GM21825 (cell line): Measurements from ENCODE around the gene MRPL39.
"Not testable (repeated sequence)": the region's sequence is repeated elsewhere in the genome, so short reads cannot be mapped to it uniquely, and the experiment has no call there.

Experiments used
- ATAC-seq: cut with Tn5 transposase; IDR thresholded peaks from one replicate; pipeline ENCODE4 v1.9.1; 2021; ENCODE audit warnings: mild to moderate bottlenecking, moderate library complexity; ENCODE audit not compliant: unreplicated experiment

MRPL39 gene

DNA sequence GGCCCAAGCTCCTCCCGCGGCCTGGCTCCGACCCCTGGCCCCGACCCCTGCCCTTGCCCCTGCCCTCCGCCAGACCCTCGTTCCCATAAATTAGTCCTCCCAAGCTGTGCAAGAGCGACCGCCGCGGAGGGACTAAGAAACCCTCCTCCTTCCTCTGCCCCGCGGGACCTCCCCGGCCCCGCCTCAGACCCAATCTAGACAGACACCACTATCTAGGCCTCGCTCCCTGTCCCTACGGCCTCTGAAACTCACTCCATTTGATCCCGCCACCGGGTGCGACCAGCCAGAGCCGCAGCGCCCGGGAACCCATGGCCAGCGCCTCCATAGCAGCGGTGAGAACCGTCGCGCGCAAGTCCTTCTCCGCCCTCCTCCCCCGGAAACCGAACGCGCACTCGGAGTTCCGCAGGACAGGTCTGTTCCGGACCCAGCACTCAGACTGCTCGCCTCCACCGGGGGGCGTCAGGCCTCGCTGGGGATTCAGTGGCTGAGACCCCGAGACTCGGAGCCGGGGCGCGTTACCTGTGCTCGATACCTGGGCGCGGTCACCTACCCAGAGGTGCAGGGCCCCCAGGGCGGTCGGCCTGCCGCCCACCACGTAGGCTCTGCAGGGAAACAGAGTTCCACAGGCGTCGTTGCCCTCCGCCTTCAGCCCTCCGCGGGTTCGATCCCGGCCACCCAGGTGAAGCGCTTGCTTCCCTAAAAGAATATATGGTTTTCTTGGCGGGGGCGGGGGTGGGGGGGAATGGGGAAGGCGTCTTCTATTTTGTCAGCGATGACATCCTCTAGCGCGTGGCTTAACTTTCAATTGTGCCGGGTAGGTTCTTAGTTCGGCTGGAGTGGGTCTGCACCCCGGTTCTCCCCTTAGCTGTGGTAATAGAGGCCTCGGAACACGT is at the start of gene MRPL39:
MRPL39 (minus strand) TSS at position 331 of the 893 bp plus-strand sequence; CDS start at position 325, 6 bp downstream.
- peak; percentile 94 for ATAC-seq

DNA sequence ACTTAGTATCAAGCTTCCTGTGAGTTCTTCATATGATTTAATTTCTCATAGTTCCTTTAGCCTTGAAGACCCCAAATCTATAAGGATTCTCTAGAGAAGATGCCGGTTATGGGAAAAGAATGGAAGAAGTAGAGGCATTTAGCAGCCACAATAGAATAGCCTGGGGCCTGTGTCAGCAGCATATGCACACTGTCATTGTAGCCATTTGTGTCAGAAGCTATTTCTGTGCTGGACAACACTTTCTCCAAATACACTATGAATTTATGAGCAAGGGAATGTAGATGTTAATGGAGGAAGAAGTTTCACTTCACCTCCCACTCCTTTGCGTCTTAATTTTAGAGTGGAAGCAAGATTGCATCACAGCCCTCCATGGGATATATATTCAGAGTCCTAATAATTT is 49.1 kb upstream of the MRPL39 start:
- ATAC-seq = no peak

DNA sequence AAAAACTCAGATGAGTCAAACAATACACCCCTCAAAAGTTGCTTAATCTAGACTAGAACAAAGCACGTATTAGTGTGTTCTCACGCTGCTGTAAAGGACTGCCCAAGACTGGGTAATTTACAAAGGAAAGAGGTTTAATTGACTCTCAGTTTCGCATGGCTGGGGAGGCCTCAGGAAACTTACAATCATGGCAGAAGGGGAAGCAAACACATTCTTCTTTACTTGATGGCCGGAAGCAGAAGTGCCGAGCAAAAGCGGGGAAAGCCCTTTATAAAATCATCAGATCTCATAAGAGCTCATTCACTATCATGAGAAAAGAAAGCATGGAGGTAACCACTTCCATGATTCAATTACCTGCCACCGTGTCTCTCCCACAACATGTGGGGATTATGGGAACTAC is 41.9 kb upstream of the MRPL39 start:
- ATAC-seq = no peak

DNA sequence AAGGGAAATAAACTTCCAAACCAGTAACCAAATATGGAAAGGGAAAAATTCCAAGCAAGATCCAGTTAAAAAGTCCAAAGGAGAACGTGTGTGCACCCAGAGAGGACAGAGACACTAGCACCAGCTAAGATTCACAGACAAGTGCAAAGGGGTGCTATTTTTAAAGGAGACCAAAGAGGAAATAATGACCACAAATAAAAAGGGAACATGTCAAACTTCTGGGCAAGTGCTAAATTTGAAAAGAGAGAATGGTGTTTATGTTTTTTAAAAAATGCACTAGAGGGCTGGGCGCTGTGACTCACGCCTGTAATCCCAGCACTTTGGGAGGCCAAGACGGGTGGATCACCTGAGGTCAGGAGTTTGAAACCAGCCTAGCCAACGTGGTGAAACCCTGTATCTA is 40.4 kb upstream of the MRPL39 start:
- no peak for ATAC-seq

DNA sequence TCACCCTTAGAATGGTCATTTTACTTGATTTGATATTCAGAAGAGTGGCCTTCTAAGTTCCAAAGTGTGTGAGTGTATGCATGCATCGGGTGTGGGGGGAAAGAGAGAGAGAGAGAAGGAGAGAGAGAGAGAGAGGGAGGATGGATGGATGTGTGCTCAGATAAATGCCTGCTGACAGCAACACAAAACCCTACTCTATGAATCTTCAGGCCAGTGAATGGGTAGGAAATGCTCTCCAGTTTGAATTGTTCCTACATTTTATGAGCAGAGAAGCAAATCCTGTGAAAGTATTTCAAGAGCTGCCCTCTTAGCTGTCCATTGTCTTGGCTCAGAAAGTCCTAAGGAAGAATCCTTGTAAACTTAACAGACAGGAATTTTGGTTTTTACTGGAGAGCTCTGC is 39.2 kb upstream of the MRPL39 start:
- ATAC-seq = no peak

DNA sequence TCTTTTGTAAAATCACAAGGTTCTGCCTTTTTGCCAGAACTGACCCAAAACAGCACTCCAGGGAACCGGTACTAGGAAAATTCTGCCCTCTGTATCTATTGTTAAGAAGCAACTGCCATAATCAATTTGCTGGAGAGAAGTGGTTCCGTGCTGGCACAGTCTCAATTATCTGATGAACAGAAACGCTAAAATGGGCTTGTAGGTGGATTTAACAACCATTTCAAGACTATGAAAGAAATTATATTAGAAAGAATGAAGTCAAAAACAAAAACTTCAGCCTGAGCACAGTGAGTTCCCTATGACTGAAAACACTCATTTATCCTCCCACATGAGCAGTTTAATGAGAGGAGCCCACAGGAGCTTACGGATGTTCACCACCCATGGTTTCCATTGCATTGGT is 36.2 kb upstream of the MRPL39 start:
- ATAC-seq = no peak

DNA sequence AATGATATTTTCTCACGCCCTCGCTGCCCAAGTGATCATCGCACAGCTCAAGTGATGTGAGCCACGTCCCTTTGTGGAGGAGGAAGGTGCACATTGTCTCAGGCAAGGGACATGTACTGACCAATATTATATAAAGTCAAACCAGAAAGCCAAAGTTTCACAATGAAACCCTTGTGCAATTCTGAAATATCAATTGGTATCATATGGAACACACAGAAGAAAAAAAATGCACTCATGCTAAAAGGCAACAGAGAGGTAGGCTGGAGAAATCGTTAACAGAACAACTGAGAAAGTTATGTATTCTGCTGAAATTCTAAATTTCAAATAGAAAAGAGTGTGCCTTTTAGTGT is 33.6 kb upstream of the MRPL39 start:
- no peak for ATAC-seq

DNA sequence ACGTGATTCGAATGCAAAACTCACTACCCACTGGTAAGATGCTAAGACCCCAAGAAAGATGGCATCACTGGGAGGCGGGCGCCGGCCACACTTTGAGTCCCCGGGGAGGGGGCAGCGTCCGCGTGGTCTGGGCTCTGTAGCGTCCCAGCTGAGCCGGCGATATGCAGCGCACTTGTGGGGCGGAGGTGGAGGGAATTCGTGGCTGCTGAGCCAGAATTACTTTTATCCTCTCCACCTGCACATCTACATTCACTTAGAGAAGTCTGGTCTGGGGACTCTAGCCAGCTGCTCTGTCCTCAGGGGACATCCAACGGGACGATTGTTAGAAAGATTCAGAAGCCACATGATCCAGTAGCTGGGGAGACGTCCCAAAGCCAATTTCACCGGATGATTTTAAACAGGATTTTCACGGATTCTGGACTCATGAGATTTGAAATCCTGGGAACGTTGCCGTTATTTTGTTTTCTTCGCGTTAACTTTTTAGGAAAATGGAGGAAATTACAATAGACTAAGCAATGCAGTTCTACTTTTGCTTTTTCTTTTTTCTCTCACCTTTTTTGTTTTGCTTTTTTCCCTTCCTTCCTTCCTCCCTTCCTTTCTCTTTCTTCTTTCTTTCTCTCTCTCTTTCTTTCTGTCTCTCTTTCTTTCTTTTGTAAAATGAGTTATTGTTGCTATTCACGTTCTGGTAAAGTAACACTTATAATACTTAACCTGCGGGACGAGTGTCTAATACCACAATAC is 33.1 kb upstream of the MRPL39 start:
- ATAC-seq = peak; percentile 26

DNA sequence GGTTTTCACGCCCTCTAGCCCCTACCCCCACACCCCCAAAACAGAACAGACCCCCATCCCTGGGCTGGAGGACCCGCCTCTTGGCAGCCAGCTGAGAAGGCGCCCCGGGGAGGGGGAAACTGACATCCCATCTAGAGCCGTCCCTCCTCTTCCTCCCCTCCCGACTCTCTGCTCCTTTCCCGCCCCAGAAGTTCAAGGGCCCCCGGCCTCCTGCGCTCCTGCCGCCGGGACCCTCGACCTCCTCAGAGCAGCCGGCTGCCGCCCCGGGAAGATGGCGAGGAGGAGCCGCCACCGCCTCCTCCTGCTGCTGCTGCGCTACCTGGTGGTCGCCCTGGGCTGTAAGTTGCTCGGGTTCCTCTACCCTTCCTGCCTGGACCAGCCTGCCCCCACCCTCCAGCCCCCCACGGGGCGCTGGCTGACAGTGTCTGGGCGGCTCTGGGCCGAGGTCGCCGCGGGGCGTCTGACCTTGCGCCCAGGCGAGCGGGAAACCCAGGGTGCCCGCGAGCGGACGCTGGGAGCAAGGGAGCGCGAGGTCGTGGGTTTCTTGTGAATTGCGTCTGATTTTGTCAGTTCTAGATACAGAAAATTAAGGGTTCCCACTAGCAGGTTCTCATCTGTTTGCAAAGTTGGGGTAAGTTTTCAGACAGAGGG is 32.4 kb upstream of the MRPL39 start:
- peak; percentile 80 for ATAC-seq

DNA sequence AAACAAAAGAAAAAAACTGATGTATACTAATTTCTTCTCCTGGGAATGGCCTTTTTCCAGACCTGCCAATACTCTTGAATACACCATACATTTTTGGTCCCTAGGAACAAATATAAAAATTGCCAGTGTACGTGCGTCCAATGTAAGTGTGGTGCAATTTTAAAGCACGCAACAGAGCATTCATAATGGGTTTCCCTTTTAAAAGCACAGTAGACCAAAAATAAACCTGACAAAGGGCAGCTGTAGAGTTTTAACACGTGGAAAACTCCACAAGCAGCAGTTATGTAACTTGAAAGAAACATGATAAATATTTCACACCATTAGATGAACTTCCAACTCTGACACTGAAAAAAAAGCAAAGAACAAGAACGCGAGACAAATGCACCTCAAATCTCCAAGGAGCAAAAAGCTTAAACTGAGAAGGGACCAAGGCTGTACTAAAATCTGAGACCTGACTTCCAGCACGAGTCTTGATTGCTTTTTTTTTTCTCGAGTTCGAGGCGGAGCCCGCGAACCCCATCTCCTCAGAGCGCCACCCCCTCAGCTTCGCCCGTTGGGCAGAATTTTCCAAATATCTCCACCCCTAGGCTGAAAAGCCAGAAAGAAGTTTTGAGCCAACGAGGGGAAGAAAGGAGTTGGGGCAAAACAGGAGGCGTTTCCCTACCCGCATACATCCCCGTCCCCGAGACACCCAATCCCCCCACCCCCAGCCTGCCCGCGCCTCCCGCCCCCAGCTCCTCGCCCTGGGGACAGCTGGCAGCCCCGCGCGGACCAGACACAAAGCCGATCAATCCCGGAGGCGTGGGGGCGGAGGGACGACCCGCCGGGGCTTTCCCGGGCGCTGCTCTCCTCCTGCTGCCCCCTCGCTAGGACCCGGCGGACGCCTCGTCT is 31.6 kb upstream of the MRPL39 start, which contains the start of gene JAM2:
JAM2 (plus strand) TSS at position 599 of the 891 bp plus-strand sequence. CDS start 564 bp downstream, outside the sequence.
- ATAC-seq = peak; percentile 49

DNA sequence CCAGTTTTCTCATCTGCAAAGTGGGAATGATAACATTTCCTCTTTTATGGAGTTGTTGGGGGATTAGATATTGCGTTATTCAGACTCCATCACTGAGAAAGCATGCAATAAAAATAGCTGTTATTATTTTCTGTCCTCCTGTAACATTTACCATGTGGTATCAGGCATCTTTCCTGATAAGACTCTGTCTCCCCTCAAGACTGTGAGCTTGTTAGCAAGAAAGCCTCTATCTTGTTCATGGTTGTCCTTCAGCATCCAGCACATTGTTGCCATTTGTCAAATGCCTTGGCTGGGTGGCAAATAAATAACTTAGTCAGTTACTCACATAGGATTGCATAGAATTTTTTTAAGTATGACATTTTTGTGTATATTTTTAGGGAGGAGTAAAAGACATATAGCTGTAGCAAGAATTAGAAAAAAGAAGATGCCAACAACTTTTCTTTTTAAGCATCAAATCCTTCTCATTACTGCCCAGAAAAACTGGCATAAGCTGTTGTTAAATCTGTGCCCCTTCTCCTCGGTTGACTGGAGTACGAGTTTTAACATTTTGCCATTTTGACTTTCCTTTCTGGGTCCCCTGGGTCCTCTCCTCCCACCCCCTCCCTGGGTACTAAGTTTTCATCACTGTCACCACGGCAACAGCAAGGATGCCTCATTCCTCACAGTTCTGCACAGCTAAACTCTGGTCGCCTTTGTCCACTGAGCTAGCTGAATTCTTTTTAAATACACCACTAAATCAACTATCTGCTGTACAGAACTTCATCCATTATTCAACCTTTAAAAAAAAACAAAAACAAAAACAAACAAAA is 30.8 kb upstream of the MRPL39 start:
- no peak for ATAC-seq

DNA sequence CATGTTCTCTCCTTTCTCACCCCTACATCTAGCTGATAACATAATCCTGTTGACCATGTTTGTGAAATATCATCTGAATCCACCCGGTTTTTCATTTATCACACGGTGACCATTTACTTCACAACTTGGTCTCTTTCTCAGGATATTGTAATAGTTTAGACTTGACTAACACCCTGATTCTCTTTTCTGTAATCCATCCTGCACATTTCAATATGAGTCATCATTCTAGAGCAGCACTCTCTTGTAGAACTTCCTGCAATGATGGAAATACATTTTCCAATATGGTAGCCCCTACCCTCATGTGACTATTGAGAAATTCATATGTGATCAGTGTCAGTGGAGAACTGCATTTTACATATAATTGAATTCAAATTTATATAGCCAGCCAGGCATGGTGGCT is 29.4 kb upstream of the MRPL39 start:
- no peak for ATAC-seq

DNA sequence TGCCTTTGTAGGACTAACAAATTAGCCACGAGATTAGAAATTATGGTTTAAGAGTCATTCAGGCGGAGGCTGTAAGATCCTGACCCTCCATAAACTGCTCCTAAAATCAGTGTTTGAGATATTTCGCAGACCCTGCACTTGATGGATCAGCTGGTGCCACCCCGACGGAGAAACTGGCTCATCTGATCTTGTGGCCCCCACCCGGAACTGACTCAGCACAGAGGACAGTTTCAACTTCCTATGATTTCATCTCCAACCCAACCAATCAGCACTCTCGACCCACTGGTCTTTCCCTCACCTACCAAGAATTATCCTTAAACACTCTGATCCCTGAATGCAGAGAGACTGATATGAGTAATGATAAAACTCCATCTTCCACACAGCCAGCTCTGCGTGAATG is 28.0 kb upstream of the MRPL39 start:
- ATAC-seq = no peak

DNA sequence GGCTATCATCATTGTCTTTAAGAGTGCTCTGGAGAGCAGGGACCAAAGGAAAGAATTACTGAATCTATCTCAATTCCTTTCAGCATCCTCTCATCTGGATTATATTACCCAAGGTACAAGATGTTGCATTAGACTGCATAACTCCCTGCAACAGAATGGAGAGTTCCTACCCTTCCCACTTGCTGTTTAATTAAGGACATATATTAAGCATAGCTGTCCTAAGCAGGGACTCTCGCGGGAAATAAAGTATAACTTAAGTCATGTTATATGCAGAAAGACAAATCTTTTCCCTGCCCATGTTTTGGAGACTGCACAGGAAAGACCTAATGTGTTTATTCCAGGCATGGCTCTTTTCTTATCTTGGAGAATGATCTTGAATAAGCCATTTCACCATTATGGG is 25.0 kb upstream of the MRPL39 start:
- ATAC-seq = no peak

DNA sequence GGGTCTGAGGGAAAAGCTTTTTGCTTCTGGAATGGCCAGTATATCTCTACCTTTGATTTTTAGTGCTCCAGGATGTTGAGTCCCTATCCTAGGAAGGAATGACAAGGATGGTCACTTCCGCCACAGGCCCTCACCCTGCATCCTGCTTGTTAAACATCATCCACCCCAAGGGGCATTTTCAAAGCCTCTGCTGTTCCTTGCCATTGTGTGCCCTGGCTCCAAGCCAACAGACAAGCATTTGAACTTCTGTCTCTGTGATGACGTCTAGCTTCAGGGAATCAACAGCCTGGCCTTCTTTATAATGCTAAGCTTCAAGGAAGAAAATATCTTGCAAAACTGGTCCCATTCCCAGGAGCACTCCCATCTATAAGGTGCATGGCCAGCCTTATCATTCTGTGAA is 19.5 kb upstream of the MRPL39 start:
- no peak for ATAC-seq

DNA sequence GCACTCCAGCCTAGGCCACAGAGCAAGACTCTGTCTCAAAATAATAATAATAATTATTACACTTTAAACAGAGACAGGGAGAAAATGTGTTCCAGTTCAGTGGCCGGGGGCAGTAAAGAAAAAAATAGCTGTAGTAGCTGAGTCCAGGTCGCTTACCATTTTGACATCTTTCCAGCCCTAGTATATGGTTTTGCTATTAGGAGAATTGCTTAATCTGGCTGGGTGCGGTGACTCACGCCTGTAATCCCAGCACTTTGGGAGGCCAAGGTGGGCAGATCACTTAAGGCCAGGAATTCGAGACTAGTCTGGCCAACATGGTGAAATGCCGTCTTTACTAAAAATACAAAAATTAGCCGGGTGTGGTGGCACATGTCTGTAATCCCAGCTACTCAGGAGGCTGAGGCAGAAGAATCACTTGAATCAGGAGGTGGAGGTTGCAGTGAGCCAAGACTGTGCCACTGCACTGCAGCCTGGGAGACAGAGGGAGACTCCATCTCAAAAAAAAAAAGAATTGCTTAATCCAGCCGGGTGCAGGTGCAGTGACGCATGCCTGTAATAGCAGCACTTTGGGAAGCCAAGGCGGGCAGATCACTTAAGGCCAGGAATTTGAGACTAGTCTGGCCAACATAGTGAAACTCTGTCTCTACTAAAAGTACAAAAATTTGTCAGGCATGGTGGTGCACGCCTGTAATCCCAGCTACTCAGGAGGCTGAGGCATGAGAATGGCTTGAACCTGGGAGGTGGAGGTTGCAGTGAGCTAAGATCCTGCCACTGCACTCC is 18.7 kb upstream of the MRPL39 start:
- ATAC-seq = not testable (repeated sequence)

DNA sequence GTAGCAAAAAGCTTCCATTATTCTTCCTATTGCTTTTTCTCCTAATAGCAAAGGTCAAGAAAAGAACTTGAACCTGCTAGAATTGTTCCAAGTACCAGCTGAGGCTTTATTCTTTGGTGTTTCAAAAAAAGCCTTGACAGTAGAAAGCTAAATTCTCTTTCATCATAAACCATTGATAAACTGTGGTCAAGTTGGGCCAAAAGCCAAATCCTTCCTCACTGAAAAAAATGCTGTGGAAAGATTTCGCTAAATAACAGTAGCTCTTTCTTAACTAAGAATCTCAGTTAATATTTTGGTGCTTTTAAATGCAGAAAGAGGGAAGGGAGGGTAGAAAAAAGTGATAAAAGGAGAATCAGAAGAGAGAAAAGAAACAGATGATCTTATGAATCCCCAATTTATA is 17.8 kb upstream of the MRPL39 start:
- ATAC-seq = no peak

DNA sequence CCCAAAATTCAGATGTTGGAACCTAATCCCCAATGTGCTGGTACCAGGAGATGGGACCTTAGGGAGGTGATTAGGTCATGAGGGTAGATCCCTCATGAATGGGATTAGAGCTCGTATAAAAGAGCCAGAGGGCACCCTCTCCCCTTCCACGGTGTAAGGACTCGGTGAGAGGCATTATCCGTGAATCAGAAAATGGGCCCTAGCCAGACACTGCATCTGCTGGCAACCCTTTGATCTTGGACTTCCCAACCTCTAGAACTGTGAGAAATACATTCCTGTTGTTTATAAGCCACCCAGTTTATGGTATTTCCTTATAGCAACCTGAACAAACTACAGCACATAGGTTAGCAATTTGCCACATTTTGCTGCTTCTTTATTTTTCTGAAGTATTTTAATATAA is 17.2 kb upstream of the MRPL39 start:
- ATAC-seq = no peak

DNA sequence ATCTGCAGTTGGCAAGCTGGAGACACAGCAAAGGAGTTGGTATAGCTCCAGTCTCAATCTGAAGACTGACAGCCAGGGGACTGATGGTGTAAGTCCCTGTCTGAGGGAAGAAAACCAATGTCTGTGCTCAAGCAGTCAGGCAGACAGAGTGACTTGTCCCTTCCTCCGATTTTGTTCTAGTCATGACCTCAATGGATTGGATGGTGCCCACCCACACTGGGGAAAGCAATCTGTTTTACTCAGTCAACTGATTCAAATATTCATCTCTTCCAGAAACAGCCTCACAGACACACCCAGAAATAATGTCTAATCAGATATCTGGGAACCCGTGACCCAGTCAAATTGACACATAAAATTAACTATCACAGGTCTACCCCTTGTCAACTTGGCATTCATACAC is 11.9 kb upstream of the MRPL39 start:
- ATAC-seq = no peak
